Esophagus squamous epithelium (tissue), 5 donors: ENCODE data around the gene DLG3. TPM values are rescaled to one million over a fixed set of nuclear protein-coding genes. Genes with fewer than 3 reads are reported as not detected.
A peak's percentile ranks its signal among the peaks of the same experiment; 100 is the strongest.

Source experiments
- DNase-seq: peaks from one replicate; lab custom pipeline; 2025; lab: John Stamatoyannopoulos, UW
- H3K27ac ChIP-seq, 4 donors: fragments of 200-600 bp; sonication (generic); one replicate each; pipeline ENCODE4 v1.5.1; 2016 to 2019; ENCODE audit warnings: mild to moderate bottlenecking in 1 of 4
- H3K27me3 ChIP-seq, 4 donors: fragments of 200-600 bp; sonication (generic); 1 replicate in 3 of 4; 2 replicates in 1 of 4; pipeline versions ENCODE4 v1.5.1 to v1.6.0; 2017 to 2021; ENCODE audit warnings: antibody characterized with exemption in 1 of 4
- H3K36me3 ChIP-seq, 3 donors: fragments of 200-600 bp; sonication (generic); one replicate each; pipeline ENCODE4 v1.5.1; 2016 to 2019
- H3K4me1 ChIP-seq, 3 donors: fragments of 200-600 bp; sonication (generic); one replicate each; pipeline ENCODE4 v1.5.1; 2017 to 2019
- H3K4me3 ChIP-seq, 4 donors: fragments of 200-600 bp; sonication (generic); 1 replicate in 3 of 4; 2 replicates in 1 of 4; pipeline ENCODE4 v1.5.1; 2016 to 2019; ENCODE audit warnings: mild to moderate bottlenecking in 2 of 4, moderate library complexity in 1 of 4
- H3K9me3 ChIP-seq, 3 donors: fragments of 200-600 bp; sonication (generic); one replicate each; pipeline ENCODE4 v1.5.1; 2016 to 2019
- POLR2A ChIP-seq, 4 donors: fragments of 450-650 bp; IDR thresholded peaks; one replicate each; pipeline ENCODE4 v1.6.1; 2017; ENCODE audit warnings: antibody characterized with exemption in 4 of 4, mild to moderate bottlenecking in 4 of 4, moderate library complexity in 3 of 4
- WGBS, 2 donors: methylation state at CpG; one replicate each; pipeline ENCODE4 v1.1.5; 2018; 5-methylcytosine and 5-hydroxymethylcytosine counted together
- intact Hi-C: fragments of 100-400 bp; cut with DNase I; formaldehyde crosslinking; loops from one replicate; pipeline ENCODE4 v1.15.0; 2022
- total RNA-seq, 4 donors: library from RNA; depleted of rRNA; stranded (reverse); fragments of >200 nt; gene quantifications; one replicate each; pipeline ENCODE4 v1.1.0, GENCODE V29; 2016
- TF ChIP-seq, protein P1 (sequence below), 6 experiments: fragments of 450-650 bp in 4 of 6; fragments of 200-600 bp in 2 of 6; sonication (generic) in 2 of 6; IDR thresholded peaks; one replicate each; pipeline ENCODE4 v1.5.1; 2016 to 2019; ENCODE audit warnings: antibody characterized with exemption in 6 of 6, mild to moderate bottlenecking in 4 of 6, moderate library complexity in 4 of 6
- donor health status: DM: yes; HTN: yes; CAD: no.

Gene DLG3
- total RNA-seq, 4 donors from 2014 or later, result 20.8 to 36.7 (median 28.3) TPM

- DNase-seq, result no peak
- intact Hi-C loops, result no loop called here
- Histone ChIP-seq H3K4me1 (peaks cover 19 to 96% (median 23%) of the 10 kb centered on the region in 3 donors), H3K27ac (peak overlapping the region; percentile 19 to 86 (median 78)), H3K27me3 (no peaks in the 10 kb centered on the region), H3K4me3 (no peak overlapping the region), H3K36me3 (no peaks in the 10 kb centered on the region), H3K9me3 (no peaks in the 10 kb centered on the region)
- TF ChIP-seq, protein P1, sequence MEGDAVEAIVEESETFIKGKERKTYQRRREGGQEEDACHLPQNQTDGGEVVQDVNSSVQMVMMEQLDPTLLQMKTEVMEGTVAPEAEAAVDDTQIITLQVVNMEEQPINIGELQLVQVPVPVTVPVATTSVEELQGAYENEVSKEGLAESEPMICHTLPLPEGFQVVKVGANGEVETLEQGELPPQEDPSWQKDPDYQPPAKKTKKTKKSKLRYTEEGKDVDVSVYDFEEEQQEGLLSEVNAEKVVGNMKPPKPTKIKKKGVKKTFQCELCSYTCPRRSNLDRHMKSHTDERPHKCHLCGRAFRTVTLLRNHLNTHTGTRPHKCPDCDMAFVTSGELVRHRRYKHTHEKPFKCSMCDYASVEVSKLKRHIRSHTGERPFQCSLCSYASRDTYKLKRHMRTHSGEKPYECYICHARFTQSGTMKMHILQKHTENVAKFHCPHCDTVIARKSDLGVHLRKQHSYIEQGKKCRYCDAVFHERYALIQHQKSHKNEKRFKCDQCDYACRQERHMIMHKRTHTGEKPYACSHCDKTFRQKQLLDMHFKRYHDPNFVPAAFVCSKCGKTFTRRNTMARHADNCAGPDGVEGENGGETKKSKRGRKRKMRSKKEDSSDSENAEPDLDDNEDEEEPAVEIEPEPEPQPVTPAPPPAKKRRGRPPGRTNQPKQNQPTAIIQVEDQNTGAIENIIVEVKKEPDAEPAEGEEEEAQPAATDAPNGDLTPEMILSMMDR (IDR thresholded peaks at IDR 0.05), result no peak
- no peak for TF ChIP-seq POLR2A (IDR thresholded peaks at IDR 0.05)
- 67 to 69% methylated on average over 6 to 8 of the region's 8 CpGs for WGBS, 2 donors
Observed at GRCh38 chrX:70481471-70482270, 37.0 kb downstream of the DLG3 start.

DNA sequence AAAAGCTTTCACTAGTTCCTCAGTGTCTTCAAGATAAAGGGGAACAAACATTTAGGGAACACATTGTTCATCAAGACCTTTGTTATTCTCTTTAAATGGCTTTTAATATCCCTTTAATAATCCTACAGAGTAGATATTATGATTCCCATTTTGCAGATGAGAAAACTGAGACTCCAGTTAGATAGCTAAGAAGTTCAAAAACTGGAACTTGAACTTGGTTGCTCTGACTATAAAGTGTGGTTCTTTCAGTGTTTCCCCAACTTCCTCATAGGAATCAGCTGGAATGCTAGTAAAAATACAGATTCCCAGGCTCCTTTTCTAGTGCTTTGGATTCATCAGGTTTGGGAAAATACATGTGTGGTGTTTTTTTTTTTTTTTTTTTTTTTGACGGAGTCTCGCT lies 37.7 kb downstream of the DLG3 start:
- TF ChIP-seq, protein P1 (IDR thresholded peaks at IDR 0.05), result no peak
- no peak for TF ChIP-seq POLR2A (IDR thresholded peaks at IDR 0.05)
- Histone ChIP-seq H3K27ac (no peak overlapping the region), H3K4me1 (peaks cover 19 to 96% (median 23%) of the 10 kb centered on the region in 3 donors), H3K27me3 (no peaks in the 10 kb centered on the region), H3K4me3 (no peak overlapping the region), H3K9me3 (no peaks in the 10 kb centered on the region), H3K36me3 (no peaks in the 10 kb centered on the region)
- no peak for DNase-seq
- 83% methylated on average over 1 of the region's 2 CpGs; no CpG with 5 or more reads in 1 of the 2 donors for WGBS, 2 donors
- intact Hi-C loops, result no loop called here

- no peaks in the 10 kb centered on the region for H3K36me3 ChIP-seq
- peak overlapping the region in 2 of 4 donors; percentile 30 to 52 for H3K27ac ChIP-seq
- WGBS, 2 donors, result 35 to 59% methylated on average over 7 of the region's 7 CpGs
- no peak overlapping the region for H3K4me3 ChIP-seq
- no peak for DNase-seq
- peaks cover 4 to 64% (median 7%) of the 10 kb centered on the region in 3 donors for H3K4me1 ChIP-seq
- intact Hi-C loops, result no loop called here
- no peaks in the 10 kb centered on the region for H3K27me3 ChIP-seq
- TF ChIP-seq, protein P1 (IDR thresholded peaks at IDR 0.05), result no peak
- TF ChIP-seq POLR2A (IDR thresholded peaks at IDR 0.05), result no peak
- H3K9me3 ChIP-seq, result no peaks in the 10 kb centered on the region
Observed at GRCh38 chrX:70485466-70485865, 40.8 kb downstream of the DLG3 start.

GRCh38 chrX:70488856-70489255 lies 44.2 kb downstream of the DLG3 start:
- DNase-seq, result no peak
- no peak overlapping the region for H3K4me3 ChIP-seq
- H3K27me3 ChIP-seq, result no peaks in the 10 kb centered on the region
- 53 to 65% methylated on average over 2 of the region's 2 CpGs for WGBS, 2 donors
- H3K27ac ChIP-seq, result no peak overlapping the region
- peaks cover 0 to 24% (median 7%) of the 10 kb centered on the region in 3 donors for H3K36me3 ChIP-seq
- TF ChIP-seq, protein P1 (IDR thresholded peaks at IDR 0.05), result no peak
- TF ChIP-seq POLR2A (IDR thresholded peaks at IDR 0.05), result no peak
- peaks cover 0 to 35% (median 0%) of the 10 kb centered on the region in 3 donors for H3K4me1 ChIP-seq
- intact Hi-C loops, result no loop called here
- no peaks in the 10 kb centered on the region for H3K9me3 ChIP-seq

GRCh38 chrX:70494441-70494840 lies 49.8 kb downstream of the DLG3 start:
- TF ChIP-seq, protein P1 (IDR thresholded peaks at IDR 0.05), result no peak
- no peak for TF ChIP-seq POLR2A (IDR thresholded peaks at IDR 0.05)
- no peak overlapping the region for H3K4me3 ChIP-seq
- no peak overlapping the region for H3K27ac ChIP-seq
- DNase-seq, result no peak
- WGBS, 2 donors, result no CpG with 5 or more reads among the region's 4 CpGs
- H3K27me3 ChIP-seq, result no peaks in the 10 kb centered on the region
- H3K9me3 ChIP-seq, result no peaks in the 10 kb centered on the region
- peaks cover 0 to 80% (median 7%) of the 10 kb centered on the region in 3 donors for H3K36me3 ChIP-seq
- intact Hi-C loops, result no loop called here
- H3K4me1 ChIP-seq, result no peaks in the 10 kb centered on the region
